ENCODE data around the gene MUC22.
"Not testable (repeated sequence)": the region's sequence is repeated elsewhere in the genome, so short reads cannot be mapped to it uniquely, and the experiment has no call there.

Gene MUC22

GRCh38 chr6:30998785-30999184 lies 11.5 kb upstream of the MUC22 start:
- DNase-seq (ENCODE audit: low spot score), result no peak

- DNase-seq (ENCODE audit: low spot score), result not testable (repeated sequence)
These were observed 10.0 kb upstream of the MUC22 start for GRCh38 chr6:31000067-31000860.

GRCh38 chr6:31001281-31001888 lies 8.9 kb upstream of the MUC22 start:
- no peak for DNase-seq (ENCODE audit: low spot score)

GRCh38 chr6:31002471-31002870 lies 7.8 kb upstream of the MUC22 start:
- DNase-seq (ENCODE audit: low spot score), result no peak

- DNase-seq (ENCODE audit: low spot score), result no peak
These were observed 5.5 kb upstream of the MUC22 start for GRCh38 chr6:31004794-31005193.

GRCh38 chr6:31005249-31006020 lies 4.8 kb upstream of the MUC22 start:
- DNase-seq (ENCODE audit: low spot score), result no peak

GRCh38 chr6:31007694-31008093 lies 2.6 kb upstream of the MUC22 start:
- DNase-seq (ENCODE audit: low spot score), result no peak

- DNase-seq (ENCODE audit: low spot score), result peak; percentile 16
These were observed 2.1 kb upstream of the MUC22 start for GRCh38 chr6:31008165-31008564.

- no peak for DNase-seq (ENCODE audit: low spot score)
These were observed 543 bp upstream of the MUC22 start for GRCh38 chr6:31009731-31010130.

- DNase-seq (ENCODE audit: low spot score), result no peak
These were observed 879 bp downstream of the MUC22 start for GRCh38 chr6:31011153-31011552.

- no peak for DNase-seq (ENCODE audit: low spot score)
These were observed 6.5 kb downstream of the MUC22 start for GRCh38 chr6:31016659-31017299.

- DNase-seq (ENCODE audit: low spot score), result not testable (repeated sequence)
These were observed 7.2 kb downstream of the MUC22 start for GRCh38 chr6:31017436-31017835.

GRCh38 chr6:31020057-31020456 lies 9.8 kb downstream of the MUC22 start:
- no peak for DNase-seq (ENCODE audit: low spot score)

- DNase-seq (ENCODE audit: low spot score), result not testable (repeated sequence)
These were observed 10.5 kb downstream of the MUC22 start for GRCh38 chr6:31020631-31021255.

- not testable (repeated sequence) for DNase-seq (ENCODE audit: low spot score)
These were observed 11.6 kb downstream of the MUC22 start for GRCh38 chr6:31021705-31022531.

GRCh38 chr6:31025595-31025994 lies 15.3 kb downstream of the MUC22 start:
- no peak for DNase-seq (ENCODE audit: low spot score)

GRCh38 chr6:31031095-31031494 lies 20.8 kb downstream of the MUC22 start:
- no peak for DNase-seq (ENCODE audit: low spot score)

- DNase-seq (ENCODE audit: low spot score), result no peak
These were observed 22.8 kb downstream of the MUC22 start for GRCh38 chr6:31033075-31033474.

GRCh38 chr6:31035862-31036497 lies 25.7 kb downstream of the MUC22 start:
- DNase-seq (ENCODE audit: low spot score), result no peak

GRCh38 chr6:31037169-31037568 lies 26.9 kb downstream of the MUC22 start:
- peak; percentile 15 for DNase-seq (ENCODE audit: low spot score)

All from Ammon's horn (tissue), 1 donor.